Stimulated activated CD8-positive, alpha-beta memory T cell treated with anti-CD3 and anti-CD28 coated beads, Interleukin-15, amount 100 ng/mL, for 24 hours (primary cell): ENCODE data around the gene BSG.
"Not testable (repeated sequence)": the region's sequence is repeated elsewhere in the genome, so short reads cannot be mapped to it uniquely, and the experiment has no call there.

Source experiments
- DNase-seq: peaks from one replicate; pipeline ENCODE4 v3.0.0-alpha.2; 2020; ENCODE audit warnings: low read depth

BSG gene

GRCh38 chr19:588093-588740 is 15.8 kb downstream of the BSG start:
- no peak for DNase-seq

- no peak for DNase-seq
Measured at GRCh38 chr19:588741-589692, 16.6 kb downstream of the BSG start.

GRCh38 chr19:589693-590395 is 17.4 kb downstream of the BSG start, which contains the start of gene HCN2:
Gene HCN2 (plus strand): TSS chr19:589881. CDS start chr19:589946, 65 bp downstream.
- no peak for DNase-seq

- DNase-seq = no peak
Measured at GRCh38 chr19:590396-590745, 18.0 kb downstream of the BSG start.

GRCh38 chr19:590750-591098 is 18.3 kb downstream of the BSG start:
- no peak for DNase-seq

- DNase-seq = no peak
Measured at GRCh38 chr19:591099-591958, 18.9 kb downstream of the BSG start.

- no peak for DNase-seq
Measured at GRCh38 chr19:592101-592500, 19.7 kb downstream of the BSG start.

GRCh38 chr19:593055-593454 is 20.7 kb downstream of the BSG start:
- DNase-seq = no peak

- no peak for DNase-seq
Measured at GRCh38 chr19:593505-593904, 21.1 kb downstream of the BSG start.

GRCh38 chr19:594265-594870 is 22.0 kb downstream of the BSG start:
- no peak for DNase-seq

GRCh38 chr19:595326-596262 is 23.2 kb downstream of the BSG start:
- DNase-seq = no peak

GRCh38 chr19:596263-596655 is 23.9 kb downstream of the BSG start:
- no peak for DNase-seq

- DNase-seq = no peak
Measured at GRCh38 chr19:597406-598315, 25.3 kb downstream of the BSG start.

GRCh38 chr19:601310-601709 is 28.9 kb downstream of the BSG start:
- no peak for DNase-seq

- DNase-seq = no peak
Measured at GRCh38 chr19:601790-602189, 29.4 kb downstream of the BSG start.

GRCh38 chr19:602391-603301 is 30.2 kb downstream of the BSG start:
- DNase-seq = no peak

GRCh38 chr19:603302-603639 is 30.9 kb downstream of the BSG start:
- DNase-seq = not testable (repeated sequence)

- not testable (repeated sequence) for DNase-seq
Measured at GRCh38 chr19:603779-604178, 31.4 kb downstream of the BSG start.
